MM.1S (cell line): ENCODE results near the gene TMEM190.
"Not testable (repeated sequence)": the region's sequence is repeated elsewhere in the genome, so short reads cannot be mapped to it uniquely, and the experiment has no call there.

Experiments
- DNase-seq: peaks from one replicate; pipeline ENCODE4 v3.0.0-alpha.2; 2015
- H2AFZ ChIP-seq: fragments of 300-600 bp; sonication (generic); 2 replicates; pipeline ENCODE4 v1.6.0; 2016; ENCODE audit warnings: antibody characterized with exemption, low read length
- H3F3A ChIP-seq: fragments of 300-600 bp; sonication (generic); 2 replicates; pipeline ENCODE4 v1.6.1; 2016; ENCODE audit warnings: mild to moderate bottlenecking, antibody characterized with exemption, low read length, moderate library complexity, mixed read lengths; ENCODE audit not compliant: insufficient read depth
- H3K27ac ChIP-seq: fragments of 300-600 bp; sonication (generic); 2 replicates; pipeline ENCODE4 v1.5.1; 2016; ENCODE audit warnings: mild to moderate bottlenecking, low read length
- H3K27me3 ChIP-seq: fragments of 300-600 bp; sonication (generic); replicated peaks from 2 replicates; pipeline ENCODE4 v1.6.0; 2016; ENCODE audit warnings: low read length; ENCODE audit not compliant: insufficient read depth
- H3K36me3 ChIP-seq: fragments of 300-600 bp; sonication (generic); replicated peaks from 2 replicates; pipeline ENCODE4 v1.6.1; 2016; ENCODE audit warnings: mild to moderate bottlenecking, low read length, mixed read lengths; ENCODE audit not compliant: insufficient read depth
- H3K4me1 ChIP-seq: fragments of 300-600 bp; sonication (generic); 2 replicates; pipeline ENCODE4 v1.6.1; 2016; ENCODE audit warnings: low read length, mixed read lengths
- H3K4me2 ChIP-seq: fragments of 300-600 bp; sonication (generic); 2 replicates; pipeline ENCODE4 v1.6.0; 2016; ENCODE audit warnings: low read depth, low read length
- H3K4me3 ChIP-seq: fragments of 300-600 bp; sonication (generic); 2 replicates; pipeline ENCODE4 v1.5.1; 2016; ENCODE audit warnings: low read length, mixed read lengths
- H3K79me2 ChIP-seq: fragments of 300-600 bp; sonication (generic); 2 replicates; pipeline ENCODE4 v1.6.1; 2016; ENCODE audit warnings: mixed run types, low read length, mixed read lengths
- H3K9ac ChIP-seq: fragments of 300-600 bp; sonication (generic); 2 replicates; pipeline ENCODE4 v1.6.1; 2016; ENCODE audit warnings: low read length, mixed read lengths
- H3K9me2 ChIP-seq: fragments of 300-600 bp; sonication (generic); replicated peaks from 2 replicates; pipeline ENCODE4 v1.6.1; 2016; ENCODE audit warnings: mild to moderate bottlenecking, low read length, mixed read lengths; ENCODE audit not compliant: insufficient read depth
- H3K9me3 ChIP-seq: fragments of 300-600 bp; sonication (generic); replicated peaks from 2 replicates; pipeline ENCODE4 v1.6.1; 2016; ENCODE audit warnings: mild to moderate bottlenecking, low read length, mixed read lengths; ENCODE audit not compliant: insufficient read depth
- H4K20me1 ChIP-seq: fragments of 300-600 bp; sonication (generic); 2 replicates; pipeline ENCODE4 v1.6.1; 2016; ENCODE audit warnings: mild to moderate bottlenecking, low read length, moderate library complexity, mixed read lengths; ENCODE audit not compliant: insufficient read depth
- CTCF ChIP-seq: fragments of 300-600 bp; sonication (generic); IDR thresholded peaks from 2 replicates; pipeline ENCODE4 v1.5.1; 2016; ENCODE audit warnings: antibody characterized with exemption, low read length, mixed read lengths
- EZH2 ChIP-seq: fragments of 300-600 bp; sonication (generic); optimal IDR thresholded peaks from 2 replicates; pipeline ENCODE3; 2017; ENCODE audit warnings: low read depth, mild to moderate bottlenecking, antibody characterized with exemption, low read length, mixed read lengths
- EZH2phosphoT487 ChIP-seq: fragments of 300-600 bp; sonication (generic); IDR thresholded peaks from 2 replicates; pipeline ENCODE4 v1.6.1; 2018; ENCODE audit warnings: antibody characterized with exemption, low read length

The TMEM190 gene

DNA sequence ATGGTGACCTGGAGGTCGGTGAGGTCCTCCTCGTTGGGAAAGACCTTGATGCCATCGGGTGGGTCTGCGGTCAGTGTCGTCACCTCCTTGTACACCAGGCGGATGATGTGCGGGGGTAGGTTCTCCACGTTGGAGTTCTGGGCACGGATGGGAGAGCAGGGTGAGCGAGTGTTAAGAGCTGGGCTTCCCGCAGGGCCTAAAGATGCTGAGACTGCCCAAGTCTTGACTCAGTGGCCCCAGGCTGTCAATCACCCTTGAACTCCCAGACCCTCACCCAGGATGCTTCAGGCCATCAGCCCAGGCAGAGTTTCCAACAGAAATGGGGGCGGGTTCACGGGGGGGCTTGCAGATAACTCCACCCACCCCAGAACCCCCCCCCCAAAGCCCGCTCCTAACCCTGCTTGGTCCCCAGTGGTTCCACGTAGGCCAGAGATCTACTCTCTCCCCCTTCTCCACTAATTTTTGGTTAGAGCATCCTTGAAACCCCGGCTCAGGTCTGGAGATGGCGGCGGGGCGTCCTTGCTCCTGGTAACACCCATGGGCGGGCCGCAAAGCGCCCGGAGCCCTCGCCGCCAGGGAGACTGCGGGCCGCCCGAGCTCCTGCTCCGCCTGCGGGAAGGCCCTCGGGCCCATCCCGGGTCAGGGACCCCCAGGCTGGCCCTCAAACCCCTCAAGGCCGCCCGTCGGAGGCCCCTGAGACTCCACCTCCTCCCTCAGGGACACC, 30.4 kb downstream of the TMEM190 start:
- peaks cover 46% of the 10 kb centered on the region for H3K79me2 ChIP-seq
- H3K9me2 ChIP-seq: no peaks in the 10 kb centered on the region
- H3K4me2 ChIP-seq: peak overlapping the region; percentile 98
- H2AFZ ChIP-seq: no peak overlapping the region
- DNase-seq: peak; percentile 30
- H3K27me3 ChIP-seq: peaks cover 5% of the 10 kb centered on the region; the same call in 1 of the 2 replicates
- peak overlapping the region; percentile 91 for H3K9ac ChIP-seq
- peaks cover 20% of the 10 kb centered on the region for H4K20me1 ChIP-seq
- no peaks in the 10 kb centered on the region for H3K9me3 ChIP-seq
- peak overlapping the region; percentile 93; the same call in 1 of the 2 replicates for H3K27ac ChIP-seq
- H3K4me1 ChIP-seq: peaks cover 20% of the 10 kb centered on the region
- peak overlapping the region; percentile 89 for H3K4me3 ChIP-seq
- TF ChIP-seq EZH2: no peak
- TF ChIP-seq EZH2phosphoT487: no peak
- no peak for TF ChIP-seq CTCF
- H3F3A ChIP-seq: peaks cover 26% of the 10 kb centered on the region
- H3K36me3 ChIP-seq: peaks cover 17% of the 10 kb centered on the region

DNA sequence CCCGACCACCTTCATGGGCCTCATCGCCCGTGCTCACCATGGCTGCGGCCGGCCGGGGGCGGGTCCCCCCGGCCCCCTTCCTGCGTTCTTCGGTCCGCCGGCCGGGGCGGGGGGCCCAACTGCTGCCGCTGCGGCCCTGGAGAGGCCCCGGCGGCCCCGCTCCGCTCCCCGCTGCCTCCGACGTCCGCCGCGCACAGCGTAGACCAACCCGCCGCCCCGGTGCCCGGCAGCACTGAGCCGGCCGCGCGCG, 30.8 kb downstream of the TMEM190 start, which contains the start of gene UBE2S:
TSS of gene UBE2S (minus strand) at position 239 of the 250 bp plus-strand sequence. CDS start at position 40, 199 bp downstream.
- Histone ChIP-seq H3K9ac (peak within 1 kb of the TSS; percentile 91), H3K36me3 (peaks cover 17% of the 10 kb centered on the region), H4K20me1 (peaks cover 20% of the 10 kb centered on the region), H2AFZ (peak within 1 kb of the TSS; percentile 99), H3K27ac (peak within 1 kb of the TSS; percentile 93), H3K79me2 (peaks cover 44% of the 10 kb centered on the region), H3F3A (peaks cover 21% of the 10 kb centered on the region), H3K4me1 (peaks cover 20% of the 10 kb centered on the region), H3K4me2 (peak within 1 kb of the TSS; percentile 98), H3K4me3 (peak within 1 kb of the TSS; percentile 89)
- DNase-seq, H3K9me2 ChIP-seq, H3K9me3 ChIP-seq, H3K27me3 ChIP-seq: not testable (repeated sequence)

DNA sequence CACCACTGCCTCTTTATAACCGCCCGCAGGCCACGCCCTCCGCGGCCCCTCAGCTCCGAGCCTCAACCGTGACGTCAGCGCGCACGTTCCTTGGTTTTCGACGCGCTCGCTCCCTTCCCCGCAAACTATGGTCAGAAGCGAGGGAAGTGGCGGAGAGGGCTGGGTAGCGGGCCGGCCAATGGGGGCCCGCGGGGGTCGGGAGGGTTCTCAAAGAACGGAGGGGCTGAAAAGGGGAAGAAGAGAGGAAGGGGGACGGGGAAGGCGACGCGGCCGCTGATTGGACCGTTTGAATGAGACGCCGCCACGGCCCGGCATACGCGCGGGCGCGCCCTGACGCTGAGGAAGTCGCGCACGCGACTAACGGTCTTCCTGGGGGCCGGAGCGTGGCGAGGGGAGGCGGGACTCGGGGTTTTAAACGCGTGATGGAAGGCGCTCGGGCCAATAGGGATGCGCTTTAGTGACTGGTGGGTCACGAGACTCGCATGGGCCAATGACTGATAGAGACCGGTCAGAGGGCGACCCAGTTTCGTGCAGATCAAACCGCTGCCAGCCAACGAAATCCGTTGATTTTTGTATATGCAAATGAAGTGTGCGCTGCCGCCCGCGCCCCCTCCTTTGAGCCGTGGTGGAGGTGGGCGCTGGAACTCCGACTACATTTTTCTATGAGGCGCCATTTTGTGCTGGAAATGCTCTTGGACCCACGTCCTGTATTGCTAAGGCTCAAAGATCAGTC, 31.3 kb downstream of the TMEM190 start:
- Histone ChIP-seq H3F3A (peaks cover 20% of the 10 kb centered on the region), H3K9me2 (no peaks in the 10 kb centered on the region), H3K79me2 (peaks cover 39% of the 10 kb centered on the region), H3K27me3 (peaks cover 5% of the 10 kb centered on the region; the same call in 1 of the 2 replicates), H3K4me3 (peak overlapping the region; percentile 89), H3K36me3 (peaks cover 13% of the 10 kb centered on the region), H3K9me3 (no peaks in the 10 kb centered on the region), H3K9ac (peak overlapping the region; percentile 91), H3K27ac (peak overlapping the region; percentile 93), H3K4me1 (peaks cover 20% of the 10 kb centered on the region), H3K4me2 (peak overlapping the region; percentile 98), H2AFZ (peak overlapping the region; percentile 99), H4K20me1 (peaks cover 15% of the 10 kb centered on the region)
- DNase-seq: peak; percentile 99
- TF ChIP-seq EZH2: no peak
- TF ChIP-seq CTCF: no peak
- no peak for TF ChIP-seq EZH2phosphoT487
